GM21529 (cell line): ENCODE measurements around the gene SHANK2.
"Not testable (repeated sequence)": the region's sequence is repeated elsewhere in the genome, so short reads cannot be mapped to it uniquely, and the experiment has no call there.

Source experiments
- ATAC-seq: cut with Tn5 transposase; IDR thresholded peaks from one replicate; pipeline ENCODE4 v1.9.1; 2021; ENCODE audit not compliant: unreplicated experiment

SHANK2 gene

GRCh38 chr11:71245601-71246391 is 6.6 kb downstream of the SHANK2 start:
- no peak for ATAC-seq

GRCh38 chr11:71244116-71244810 is 8.1 kb downstream of the SHANK2 start:
- no peak for ATAC-seq

- no peak for ATAC-seq
These were observed 10.0 kb downstream of the SHANK2 start for GRCh38 chr11:71242391-71242790.

GRCh38 chr11:71241721-71242259 is 10.6 kb downstream of the SHANK2 start:
- ATAC-seq: no peak

- ATAC-seq: no peak
These were observed 11.3 kb downstream of the SHANK2 start for GRCh38 chr11:71240865-71241691.

GRCh38 chr11:71240061-71240690 is 12.2 kb downstream of the SHANK2 start:
- no peak for ATAC-seq

GRCh38 chr11:71239581-71239980 is 12.8 kb downstream of the SHANK2 start:
- no peak for ATAC-seq

- no peak for ATAC-seq
These were observed 13.4 kb downstream of the SHANK2 start for GRCh38 chr11:71238941-71239340.

GRCh38 chr11:71238285-71238875 is 14.0 kb downstream of the SHANK2 start:
- ATAC-seq: no peak

- ATAC-seq: no peak
These were observed 14.5 kb downstream of the SHANK2 start for GRCh38 chr11:71237853-71238252.

- ATAC-seq: no peak
These were observed 15.4 kb downstream of the SHANK2 start for GRCh38 chr11:71236836-71237475.

GRCh38 chr11:71235719-71236118 is 16.7 kb downstream of the SHANK2 start:
- no peak for ATAC-seq

- not testable (repeated sequence) for ATAC-seq
These were observed 18.2 kb downstream of the SHANK2 start for GRCh38 chr11:71233896-71234852.

- no peak for ATAC-seq
These were observed 20.0 kb downstream of the SHANK2 start for GRCh38 chr11:71232364-71232763.

GRCh38 chr11:71228961-71229360 is 23.4 kb downstream of the SHANK2 start:
- no peak for ATAC-seq

GRCh38 chr11:71227058-71227659 is 25.2 kb downstream of the SHANK2 start:
- no peak for ATAC-seq

GRCh38 chr11:71223671-71224660 is 28.4 kb downstream of the SHANK2 start:
- no peak for ATAC-seq
